ENCODE data around the gene RNF31. TPM values are rescaled to one million over a fixed set of nuclear protein-coding genes. Genes with fewer than 3 reads are reported as not detected.
A peak's percentile ranks its signal among the peaks of the same experiment; 100 is the strongest.

RNF31 gene
- total and polyA plus RNA-seq, 7 donors, result 13.6 to 57.8 (median 31.9) TPM

DNA sequence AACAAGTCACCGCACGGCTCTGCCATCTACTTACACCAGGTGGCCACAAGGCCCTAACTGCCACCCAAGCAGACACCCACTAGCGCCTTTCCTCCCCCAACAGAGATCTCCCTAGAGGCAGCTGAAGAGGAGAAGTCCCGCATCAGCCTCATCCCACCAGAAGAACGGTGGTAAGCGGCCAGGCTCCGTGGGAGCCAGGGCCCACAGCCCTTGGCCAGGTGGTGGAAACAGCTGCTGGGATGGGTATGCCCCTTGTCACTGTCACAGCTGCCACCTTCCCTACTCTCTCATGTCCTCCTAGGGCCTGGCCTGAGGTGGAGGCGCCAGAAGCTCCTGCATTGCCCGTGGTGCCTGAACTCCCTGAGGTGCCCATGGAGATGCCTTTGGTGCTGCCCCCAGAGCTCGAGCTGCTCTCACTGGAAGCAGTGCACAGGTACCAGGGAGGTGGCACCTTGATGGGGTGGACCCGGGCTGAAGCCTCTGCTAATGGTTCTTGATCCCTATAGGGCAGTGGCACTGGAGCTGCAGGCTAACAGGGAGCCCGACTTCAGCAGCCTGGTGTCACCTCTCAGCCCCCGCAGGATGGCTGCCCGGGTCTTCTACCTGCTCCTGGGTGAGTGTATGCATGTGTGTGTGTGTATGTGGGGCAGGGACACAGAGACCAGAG is 32.1 kb downstream of the RNF31 start:
- TF ChIP-seq EP300 (IDR thresholded peaks at IDR 0.05) (no peak), POLR2A (IDR thresholded peaks at IDR 0.05) (no peak), POLR2AphosphoS5 (IDR thresholded peaks at IDR 0.05) (no peak)
- TF ChIP-seq, protein P1, sequence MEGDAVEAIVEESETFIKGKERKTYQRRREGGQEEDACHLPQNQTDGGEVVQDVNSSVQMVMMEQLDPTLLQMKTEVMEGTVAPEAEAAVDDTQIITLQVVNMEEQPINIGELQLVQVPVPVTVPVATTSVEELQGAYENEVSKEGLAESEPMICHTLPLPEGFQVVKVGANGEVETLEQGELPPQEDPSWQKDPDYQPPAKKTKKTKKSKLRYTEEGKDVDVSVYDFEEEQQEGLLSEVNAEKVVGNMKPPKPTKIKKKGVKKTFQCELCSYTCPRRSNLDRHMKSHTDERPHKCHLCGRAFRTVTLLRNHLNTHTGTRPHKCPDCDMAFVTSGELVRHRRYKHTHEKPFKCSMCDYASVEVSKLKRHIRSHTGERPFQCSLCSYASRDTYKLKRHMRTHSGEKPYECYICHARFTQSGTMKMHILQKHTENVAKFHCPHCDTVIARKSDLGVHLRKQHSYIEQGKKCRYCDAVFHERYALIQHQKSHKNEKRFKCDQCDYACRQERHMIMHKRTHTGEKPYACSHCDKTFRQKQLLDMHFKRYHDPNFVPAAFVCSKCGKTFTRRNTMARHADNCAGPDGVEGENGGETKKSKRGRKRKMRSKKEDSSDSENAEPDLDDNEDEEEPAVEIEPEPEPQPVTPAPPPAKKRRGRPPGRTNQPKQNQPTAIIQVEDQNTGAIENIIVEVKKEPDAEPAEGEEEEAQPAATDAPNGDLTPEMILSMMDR (IDR thresholded peaks at IDR 0.05), result no peak
- Histone ChIP-seq H3K27ac (peak overlapping the region; percentile 64 to 93 (median 87)), H3K4me1 (peaks cover 0 to 20% (median 19%) of the 10 kb centered on the region in 4 donors), H3K27me3 (no peaks in the 10 kb centered on the region), H3K9me3 (no peaks in the 10 kb centered on the region), H3K4me3 (no peak overlapping the region), H3K36me3 (peaks cover 6 to 59% (median 24%) of the 10 kb centered on the region in 4 donors)
- WGBS, 2 donors, result 83 to 88% methylated on average over 14 of the region's 14 CpGs
- DNase-seq, result no peak
- intact Hi-C loops (cut with DNase I), result no loop called here

DNA sequence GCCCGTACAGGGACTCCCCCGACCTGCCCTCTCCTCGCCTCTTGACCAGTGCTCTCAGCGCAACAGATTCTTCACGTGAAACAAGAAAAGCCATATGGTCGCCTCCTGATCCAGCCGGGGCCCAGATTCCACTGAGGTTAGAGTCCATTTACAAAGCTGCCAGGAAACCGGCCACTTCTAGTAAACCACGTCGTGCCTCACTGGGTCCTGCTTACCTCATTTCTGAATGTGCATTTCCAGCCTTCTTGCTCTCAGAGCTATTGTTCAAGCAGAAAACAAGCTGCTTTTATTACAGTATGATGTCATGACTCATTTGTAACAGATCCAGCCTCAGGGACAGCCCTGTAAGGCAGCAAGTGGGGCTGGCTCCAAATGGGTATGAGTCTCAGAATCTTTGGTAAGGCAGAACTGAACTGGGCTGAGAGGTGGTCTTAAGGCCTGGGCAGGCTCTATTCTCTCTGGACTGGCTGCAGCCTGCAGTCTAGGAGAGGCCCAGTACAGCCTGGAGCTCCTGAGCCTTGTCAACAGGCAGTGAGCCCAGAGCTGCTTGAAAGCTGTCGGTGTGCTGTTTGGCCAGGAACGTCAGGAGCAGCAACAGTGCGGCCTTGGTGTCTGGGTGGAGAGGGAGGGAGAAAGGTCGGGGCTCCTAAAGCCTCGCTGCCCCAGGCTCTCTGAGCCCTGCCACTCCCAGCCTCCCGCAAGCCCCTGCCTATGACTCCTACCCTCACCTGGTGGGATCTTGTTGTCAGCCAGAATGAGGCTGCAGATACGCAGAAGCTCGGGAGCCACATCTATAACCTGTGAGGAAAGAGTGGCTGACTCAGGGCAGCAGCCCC is 32.9 kb downstream of the RNF31 start:
- 71 to 80% methylated on average over 18 of the region's 18 CpGs for WGBS, 2 donors
- H3K4me1 ChIP-seq, result peaks cover 0 to 20% (median 19%) of the 10 kb centered on the region in 4 donors
- H3K4me3 ChIP-seq, result no peak overlapping the region
- H3K36me3 ChIP-seq, result peaks cover 6 to 67% (median 29%) of the 10 kb centered on the region in 4 donors
- peak overlapping the region; percentile 64 to 93 (median 87) for H3K27ac ChIP-seq
- H3K9me3 ChIP-seq, result no peaks in the 10 kb centered on the region
- H3K27me3 ChIP-seq, result no peaks in the 10 kb centered on the region
- intact Hi-C loops (cut with DNase I), result no loop called here
- no peak for DNase-seq
- TF ChIP-seq, protein P1 (IDR thresholded peaks at IDR 0.05), result no peak
- TF ChIP-seq POLR2AphosphoS5 (IDR thresholded peaks at IDR 0.05) (peak in 2 of 4 donors; percentile 45 to 69), EP300 (IDR thresholded peaks at IDR 0.05) (peak in 1 of 4 donors; percentile 32), POLR2A (IDR thresholded peaks at IDR 0.05) (no peak)

DNA sequence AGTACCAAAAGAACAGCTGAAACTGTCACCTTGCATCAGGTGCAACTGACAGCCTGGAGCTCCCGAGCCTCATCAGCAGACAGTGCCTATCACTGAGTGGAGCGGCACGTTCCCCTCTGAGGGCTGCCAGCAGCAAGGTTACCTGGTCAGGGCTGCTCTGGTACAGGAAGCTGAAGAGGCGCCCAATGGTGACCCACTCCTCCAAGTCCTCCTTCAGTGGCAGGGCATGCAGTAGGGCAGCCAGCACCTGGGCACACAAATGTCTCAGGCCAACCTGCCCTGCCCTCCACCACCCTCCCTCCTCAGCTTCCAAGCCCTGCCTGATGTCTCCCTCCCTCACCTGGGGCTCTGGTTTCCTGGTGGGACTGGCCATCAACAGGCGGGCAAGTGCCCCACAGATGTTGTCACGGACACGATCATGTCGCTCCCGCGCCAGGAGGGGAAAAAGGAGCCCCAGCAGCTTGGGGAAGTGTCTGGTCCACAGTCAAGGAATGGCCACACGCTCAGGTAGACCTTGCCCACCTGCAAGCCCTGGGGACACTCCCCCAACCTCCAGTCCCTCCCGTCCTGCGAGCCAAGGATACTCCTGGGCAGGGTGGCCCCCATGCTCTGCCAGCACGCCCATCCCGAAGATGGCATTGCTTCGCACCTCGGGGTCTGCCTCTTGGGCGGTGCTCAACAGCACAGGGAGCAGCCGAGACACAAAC is 34.2 kb downstream of the RNF31 start:
- H3K9me3 ChIP-seq, result no peaks in the 10 kb centered on the region
- 90 to 92% methylated on average over 19 of the region's 19 CpGs for WGBS, 2 donors
- TF ChIP-seq POLR2AphosphoS5 (IDR thresholded peaks at IDR 0.05) (no peak), POLR2A (IDR thresholded peaks at IDR 0.05) (no peak), EP300 (IDR thresholded peaks at IDR 0.05) (no peak)
- TF ChIP-seq, protein P1 (IDR thresholded peaks at IDR 0.05), result no peak
- no peaks in the 10 kb centered on the region for H3K27me3 ChIP-seq
- H3K4me3 ChIP-seq, result no peak overlapping the region
- peak overlapping the region in 3 of 4 donors; percentile 9 to 93 (median 88) for H3K27ac ChIP-seq
- no peak for DNase-seq
- intact Hi-C loops (cut with DNase I), result no loop called here
- peaks cover 0 to 20% (median 19%) of the 10 kb centered on the region in 4 donors for H3K4me1 ChIP-seq
- peaks cover 4 to 80% (median 36%) of the 10 kb centered on the region in 4 donors for H3K36me3 ChIP-seq

DNA sequence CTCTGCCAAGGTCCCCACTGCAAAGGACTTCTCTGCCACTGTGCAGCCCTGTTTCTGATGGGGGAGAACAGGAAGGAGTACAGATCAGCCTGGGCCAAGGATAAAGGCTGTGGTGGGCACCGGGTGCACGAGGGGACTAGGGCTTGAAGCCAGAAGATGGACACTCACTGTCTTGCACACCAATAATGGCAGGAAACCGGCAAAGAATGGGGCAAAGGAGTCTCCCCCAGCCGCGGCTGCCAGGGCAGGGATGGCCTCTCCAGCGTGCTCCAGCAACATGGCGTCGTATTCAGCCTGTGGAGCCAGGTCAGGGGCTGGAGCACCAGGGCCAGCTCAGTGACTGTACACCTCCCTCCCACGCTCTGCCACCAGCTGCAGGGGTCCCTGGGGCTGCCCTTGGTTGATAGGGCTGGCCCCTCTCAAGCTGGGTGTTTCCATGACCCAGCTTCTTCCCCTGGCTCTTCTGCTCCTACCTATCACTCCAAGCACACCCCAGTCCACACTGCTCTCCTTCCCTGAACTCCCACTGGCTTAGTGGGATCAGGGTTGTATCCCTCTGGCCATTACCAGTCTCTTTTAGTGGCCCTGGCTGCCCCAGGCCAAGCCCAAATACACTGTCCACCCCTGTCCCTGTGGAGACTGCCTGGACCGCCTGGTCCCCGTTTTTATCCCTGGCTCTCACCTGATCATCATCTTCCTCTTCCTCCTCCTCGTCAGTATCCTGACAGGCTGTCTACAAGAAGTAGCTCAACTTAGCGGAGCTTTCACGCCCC is 35.0 kb downstream of the RNF31 start:
- 91 to 92% methylated on average over 14 of the region's 14 CpGs for WGBS, 2 donors
- H3K4me1 ChIP-seq, result peaks cover 0 to 25% (median 22%) of the 10 kb centered on the region in 4 donors
- intact Hi-C loops (cut with DNase I), result no loop called here
- no peak for TF ChIP-seq POLR2A (IDR thresholded peaks at IDR 0.05)
- no peak for TF ChIP-seq POLR2AphosphoS5 (IDR thresholded peaks at IDR 0.05)
- TF ChIP-seq, protein P1 (IDR thresholded peaks at IDR 0.05), result no peak
- TF ChIP-seq EP300 (IDR thresholded peaks at IDR 0.05), result no peak
- no peak overlapping the region for H3K4me3 ChIP-seq
- no peaks in the 10 kb centered on the region for H3K9me3 ChIP-seq
- no peaks in the 10 kb centered on the region for H3K27me3 ChIP-seq
- DNase-seq, result no peak
- peak overlapping the region in 2 of 4 donors; percentile 88 to 93 for H3K27ac ChIP-seq
- peaks cover 0 to 80% (median 42%) of the 10 kb centered on the region in 4 donors for H3K36me3 ChIP-seq

All from sigmoid colon (tissue), 7 donors.